HPDE6-E6E7 (cell line): ENCODE measurements around the gene TMEM233.

Experiments used
- DNase-seq: peaks from one replicate; pipeline ENCODE4 v3.0.0; 2011; ENCODE audit warnings: missing footprints; ENCODE audit errors: extremely low spot score

Gene TMEM233

GRCh38 chr12:119593578-119594398 is at the start of gene TMEM233:
Gene TMEM233 (plus strand): TSS chr12:119593774. CDS start chr12:119593849, 75 bp downstream.
- DNase-seq: no peak

GRCh38 chr12:119544765-119545625 is 48.6 kb upstream of the TMEM233 start:
- DNase-seq: peak; percentile 60

GRCh38 chr12:119546340-119546739 is 47.2 kb upstream of the TMEM233 start:
- no peak for DNase-seq

- DNase-seq: no peak
Measured at GRCh38 chr12:119547001-119547400, 46.6 kb upstream of the TMEM233 start.

- no peak for DNase-seq
Measured at GRCh38 chr12:119556854-119557253, 36.7 kb upstream of the TMEM233 start.

GRCh38 chr12:119565404-119565803 is 28.2 kb upstream of the TMEM233 start:
- DNase-seq: no peak

- DNase-seq: no peak
Measured at GRCh38 chr12:119570771-119571170, 22.8 kb upstream of the TMEM233 start.

GRCh38 chr12:119573086-119573485 is 20.5 kb upstream of the TMEM233 start:
- DNase-seq: no peak

- no peak for DNase-seq
Measured at GRCh38 chr12:119574255-119574654, 19.3 kb upstream of the TMEM233 start.

GRCh38 chr12:119576118-119576810 is 17.3 kb upstream of the TMEM233 start:
- no peak for DNase-seq

GRCh38 chr12:119576915-119577314 is 16.7 kb upstream of the TMEM233 start:
- DNase-seq: no peak

GRCh38 chr12:119578112-119578511 is 15.5 kb upstream of the TMEM233 start:
- DNase-seq: no peak

- no peak for DNase-seq
Measured at GRCh38 chr12:119589097-119589496, 4.5 kb upstream of the TMEM233 start.

- DNase-seq: no peak
Measured at GRCh38 chr12:119589634-119590033, 3.9 kb upstream of the TMEM233 start.

GRCh38 chr12:119592232-119592631 is 1.3 kb upstream of the TMEM233 start:
- DNase-seq: no peak

- DNase-seq: no peak
Measured at GRCh38 chr12:119594399-119594730, 791 bp downstream of the TMEM233 start.

GRCh38 chr12:119594772-119595445 is 1.3 kb downstream of the TMEM233 start:
- no peak for DNase-seq

GRCh38 chr12:119598159-119598558 is 4.6 kb downstream of the TMEM233 start:
- no peak for DNase-seq

GRCh38 chr12:119601877-119602733 is 8.5 kb downstream of the TMEM233 start:
- DNase-seq: no peak

- DNase-seq: no peak
Measured at GRCh38 chr12:119602734-119603094, 9.1 kb downstream of the TMEM233 start.

- DNase-seq: no peak
Measured at GRCh38 chr12:119603767-119604166, 10.2 kb downstream of the TMEM233 start.
